ENCODE measurements around the gene ZSCAN20. TPM values are rescaled to one million over a fixed set of nuclear protein-coding genes. Genes with fewer than 3 reads are reported as not detected.

The ZSCAN20 gene
- total RNA-seq, 2 experiments from 2014 or later, result 0.27 to 0.50 TPM

DNA sequence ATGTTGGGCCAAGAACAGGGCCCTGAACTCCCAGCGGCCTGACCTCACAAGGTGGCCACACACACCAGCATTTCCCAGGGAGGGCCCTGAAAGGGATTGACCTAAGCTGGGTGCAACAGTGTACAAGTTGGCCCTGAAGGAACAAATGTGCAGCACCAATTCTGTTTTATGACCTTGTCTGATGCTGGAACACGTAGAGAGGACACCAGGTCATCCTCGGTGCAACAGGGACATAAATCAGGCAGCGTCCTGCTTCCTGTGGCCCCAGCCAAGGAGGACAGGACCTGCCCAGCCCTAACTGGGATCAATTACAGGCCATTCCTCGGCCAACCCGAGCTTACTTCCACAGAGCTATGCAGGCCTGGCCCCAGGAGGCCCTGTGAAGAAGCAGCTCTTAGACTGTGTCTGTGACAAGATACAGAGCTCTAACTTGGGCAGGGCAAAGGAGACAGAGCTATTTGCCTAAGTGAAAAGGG is 28.7 kb upstream of the ZSCAN20 start:
- intact Hi-C loops (cut with DNase I, micrococcal nuclease), result no loop called here
- Mint-ChIP-seq H3K4me3 (no peak overlapping the region), H3K36me3 (ENCODE audit: low read depth) (no peaks in the 10 kb centered on the region), H3K27me3 (peaks cover 29% of the 10 kb centered on the region), H3K27ac (no peak overlapping the region), H3K9me3 (no peaks in the 10 kb centered on the region), H3K4me1 (ENCODE audit: low read depth) (no peaks in the 10 kb centered on the region)
- peaks cover 9 to 17% of the 10 kb centered on the region in 2 experiments for H3K27me3 ChIP-seq (ENCODE audit: control insufficient read depth in 1 of 2, insufficient read depth in 2 of 2, low read length in 2 of 2)
- CTCF ChIA-PET, result no interaction called here
- TF ChIP-seq, protein P1, sequence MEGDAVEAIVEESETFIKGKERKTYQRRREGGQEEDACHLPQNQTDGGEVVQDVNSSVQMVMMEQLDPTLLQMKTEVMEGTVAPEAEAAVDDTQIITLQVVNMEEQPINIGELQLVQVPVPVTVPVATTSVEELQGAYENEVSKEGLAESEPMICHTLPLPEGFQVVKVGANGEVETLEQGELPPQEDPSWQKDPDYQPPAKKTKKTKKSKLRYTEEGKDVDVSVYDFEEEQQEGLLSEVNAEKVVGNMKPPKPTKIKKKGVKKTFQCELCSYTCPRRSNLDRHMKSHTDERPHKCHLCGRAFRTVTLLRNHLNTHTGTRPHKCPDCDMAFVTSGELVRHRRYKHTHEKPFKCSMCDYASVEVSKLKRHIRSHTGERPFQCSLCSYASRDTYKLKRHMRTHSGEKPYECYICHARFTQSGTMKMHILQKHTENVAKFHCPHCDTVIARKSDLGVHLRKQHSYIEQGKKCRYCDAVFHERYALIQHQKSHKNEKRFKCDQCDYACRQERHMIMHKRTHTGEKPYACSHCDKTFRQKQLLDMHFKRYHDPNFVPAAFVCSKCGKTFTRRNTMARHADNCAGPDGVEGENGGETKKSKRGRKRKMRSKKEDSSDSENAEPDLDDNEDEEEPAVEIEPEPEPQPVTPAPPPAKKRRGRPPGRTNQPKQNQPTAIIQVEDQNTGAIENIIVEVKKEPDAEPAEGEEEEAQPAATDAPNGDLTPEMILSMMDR (IDR thresholded peaks at IDR 0.05), result no peak
- POLR2A ChIA-PET, result no interaction called here
- H3K27ac ChIP-seq (ENCODE audit: low read depth in 1 of 2, low read length in 2 of 2), result no peak overlapping the region
- no peaks in the 10 kb centered on the region for H3K4me1 ChIP-seq (ENCODE audit: insufficient read depth, low read length)
- no peak for DNase-seq
- no peak overlapping the region for H3K4me3 ChIP-seq (ENCODE audit: low read length)
- H3K36me3 ChIP-seq (ENCODE audit: insufficient read depth, low read length), result no peaks in the 10 kb centered on the region
- no peak for ATAC-seq (ENCODE audit: poor library complexity)
- H3K9me3 ChIP-seq (ENCODE audit: control insufficient read depth in 1 of 2, insufficient read depth in 1 of 2, low read length in 2 of 2), result no peaks in the 10 kb centered on the region

DNA sequence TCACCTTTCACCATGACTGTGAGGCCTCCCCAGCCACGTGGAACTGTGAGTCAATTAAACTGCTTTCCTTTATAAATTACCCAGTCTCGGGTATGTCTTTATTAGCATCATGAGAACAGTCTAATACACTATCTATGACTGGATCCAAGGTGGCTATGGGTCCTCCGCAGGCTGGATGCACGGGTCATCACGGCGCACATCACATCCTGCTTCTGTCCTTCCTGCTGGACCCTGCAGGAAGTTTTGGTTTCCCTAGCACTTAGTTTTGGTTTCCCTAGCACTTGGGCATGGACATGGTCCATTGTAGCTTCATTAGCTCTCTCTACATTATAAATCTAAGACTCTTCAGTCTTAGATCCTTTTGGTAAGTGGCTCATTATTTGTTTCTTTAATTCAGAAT is 27.3 kb upstream of the ZSCAN20 start:
- intact Hi-C loops (cut with DNase I, micrococcal nuclease), result no loop called here
- H3K4me3 Mint-ChIP-seq, result no peak overlapping the region
- H3K4me3 ChIP-seq (ENCODE audit: low read length), result no peak overlapping the region
- H3K36me3 Mint-ChIP-seq (ENCODE audit: low read depth), result no peaks in the 10 kb centered on the region
- no peaks in the 10 kb centered on the region for H3K9me3 Mint-ChIP-seq
- H3K4me1 ChIP-seq (ENCODE audit: insufficient read depth, low read length), result no peaks in the 10 kb centered on the region
- H3K9me3 ChIP-seq (ENCODE audit: control insufficient read depth in 1 of 2, insufficient read depth in 1 of 2, low read length in 2 of 2), result no peaks in the 10 kb centered on the region
- TF ChIP-seq, protein P1 (IDR thresholded peaks at IDR 0.05), result no peak
- ATAC-seq (ENCODE audit: poor library complexity), result no peak
- H3K27ac ChIP-seq (ENCODE audit: low read depth in 1 of 2, low read length in 2 of 2), result no peak overlapping the region
- CTCF ChIA-PET, result no interaction called here
- DNase-seq, result no peak
- peaks cover 33% of the 10 kb centered on the region for H3K27me3 Mint-ChIP-seq
- H3K27ac Mint-ChIP-seq, result no peak overlapping the region
- H3K4me1 Mint-ChIP-seq (ENCODE audit: low read depth), result no peaks in the 10 kb centered on the region
- POLR2A ChIA-PET, result no interaction called here
- H3K36me3 ChIP-seq (ENCODE audit: insufficient read depth, low read length), result no peaks in the 10 kb centered on the region
- H3K27me3 ChIP-seq (ENCODE audit: control insufficient read depth in 1 of 2, insufficient read depth in 2 of 2, low read length in 2 of 2), result peaks cover 9 to 17% of the 10 kb centered on the region in 2 experiments

DNA sequence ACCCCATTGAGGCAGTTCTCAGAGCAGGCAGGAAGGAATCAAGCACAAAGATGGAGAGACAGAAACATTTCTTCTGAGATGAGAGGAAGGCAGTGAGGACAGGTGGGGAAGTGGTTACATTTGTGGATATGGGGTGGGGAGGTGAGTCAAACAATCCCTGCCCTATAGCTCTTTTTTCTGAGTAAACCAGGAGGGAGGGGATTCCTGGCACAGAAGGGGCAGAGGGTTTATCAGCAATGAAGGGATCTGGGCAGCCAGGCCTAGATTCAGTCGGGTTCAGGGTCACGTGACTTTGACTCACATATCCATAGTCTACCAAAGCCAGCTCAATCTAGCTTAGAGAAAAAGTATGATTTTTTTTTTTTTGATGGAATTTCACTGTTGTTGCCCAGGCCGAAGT is 25.9 kb upstream of the ZSCAN20 start:
- TF ChIP-seq, protein P1 (IDR thresholded peaks at IDR 0.05), result no peak
- no peak for ATAC-seq (ENCODE audit: poor library complexity)
- ChIA-PET CTCF (no interaction called here), POLR2A (interaction anchor here (0.6 kb wide), 1 partner anchor 189 kb away, joined by 3 read pairs; no protein-coding TSS in a partner anchor)
- no peaks in the 10 kb centered on the region for H3K9me3 ChIP-seq (ENCODE audit: control insufficient read depth in 1 of 2, insufficient read depth in 1 of 2, low read length in 2 of 2)
- H3K4me1 ChIP-seq (ENCODE audit: insufficient read depth, low read length), result no peaks in the 10 kb centered on the region
- Mint-ChIP-seq H3K4me1 (ENCODE audit: low read depth) (no peaks in the 10 kb centered on the region), H3K4me3 (no peak overlapping the region), H3K36me3 (ENCODE audit: low read depth) (no peaks in the 10 kb centered on the region), H3K27ac (no peak overlapping the region), H3K9me3 (no peaks in the 10 kb centered on the region), H3K27me3 (peaks cover 37% of the 10 kb centered on the region)
- intact Hi-C loops (cut with DNase I, micrococcal nuclease), result no loop called here
- no peak for DNase-seq
- H3K36me3 ChIP-seq (ENCODE audit: insufficient read depth, low read length), result no peaks in the 10 kb centered on the region
- peaks cover 9 to 17% of the 10 kb centered on the region in 2 experiments for H3K27me3 ChIP-seq (ENCODE audit: control insufficient read depth in 1 of 2, insufficient read depth in 2 of 2, low read length in 2 of 2)
- no peak overlapping the region for H3K27ac ChIP-seq (ENCODE audit: low read depth in 1 of 2, low read length in 2 of 2)
- H3K4me3 ChIP-seq (ENCODE audit: low read length), result no peak overlapping the region
